ENCODE measurements around the gene INTS6L. TPM values are rescaled to one million over a fixed set of nuclear protein-coding genes. Genes with fewer than 3 reads are reported as not detected.

The INTS6L gene
- polyA plus RNA-seq, 3 donors: 2.7 to 29.0 (median 3.0) TPM

DNA sequence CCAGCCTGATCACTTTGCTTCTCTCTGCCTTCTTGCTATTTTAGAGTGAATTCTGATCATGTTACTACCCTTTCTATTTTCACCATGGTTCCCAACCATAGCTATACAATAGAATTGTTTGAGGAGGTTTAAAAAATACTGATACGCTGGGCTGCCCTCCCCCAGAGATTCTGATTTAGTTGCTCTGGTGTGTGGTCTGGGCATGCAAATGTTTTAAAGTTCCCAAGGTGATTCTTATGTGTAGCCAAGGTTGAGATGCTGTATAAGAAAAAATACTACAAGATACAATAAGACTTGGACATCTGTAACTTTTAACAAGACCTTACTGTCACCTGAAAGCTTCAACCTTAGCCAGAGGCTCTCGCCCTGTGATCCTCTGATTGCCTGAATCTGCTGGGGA, 22.2 kb upstream of the INTS6L start:
- Histone ChIP-seq H3K27me3 (ENCODE audit: control insufficient read depth in 2 of 2, insufficient read depth in 2 of 2, low read length in 2 of 2) (no peaks in the 10 kb centered on the region), H2AFZ (ENCODE audit: insufficient read depth, low read depth, low read length, poor library complexity, severe bottlenecking) (no peak overlapping the region), H3K36me3 (replicated peaks in 1 of 2; ENCODE audit: control insufficient read depth in 1 of 2, insufficient read depth in 2 of 2, low read length in 2 of 2) (no peaks in the 10 kb centered on the region), H3K27ac (ENCODE audit: low read depth in 1 of 2, low read length in 2 of 2) (no peak overlapping the region), H4K20me1 (ENCODE audit: insufficient read depth, low read length) (no peaks in the 10 kb centered on the region), H3K4me2 (replicated peaks; ENCODE audit: extremely low read depth, low read length, poor library complexity, severe bottlenecking) (no peak overlapping the region), H3K4me1 (ENCODE audit: control insufficient read depth in 1 of 2, insufficient read depth in 2 of 2, low read length in 2 of 2) (no peaks in the 10 kb centered on the region), H3K4me3 (replicated peaks in 1 of 3; ENCODE audit: low read depth in 2 of 3, low read length in 3 of 3) (no peak overlapping the region), H3K79me2 (ENCODE audit: insufficient read depth, low read length) (no peaks in the 10 kb centered on the region), H3K9ac (ENCODE audit: insufficient read depth, low read length, poor library complexity, severe bottlenecking) (no peak overlapping the region), H3K9me3 (replicated peaks in 1 of 2; ENCODE audit: control insufficient read depth in 1 of 2, insufficient read depth in 1 of 2, low read length in 2 of 2) (no peaks in the 10 kb centered on the region)
- Mint-ChIP-seq H3K4me3 (no peak overlapping the region), H3K4me1 (no peaks in the 10 kb centered on the region), H3K27me3 (ENCODE audit: low read depth in 3 of 3) (peaks cover 0 to 8% (median 2%) of the 10 kb centered on the region in 3 donors), H3K27ac (no peak overlapping the region), H3K36me3 (no peaks in the 10 kb centered on the region), H3K9me3 (peaks cover 0 to 2% (median 0%) of the 10 kb centered on the region in 7 donors)
- TF ChIP-seq CTCF (IDR thresholded peaks at IDR 0.05): no peak
- DNase-seq: no peak
- intact Hi-C loops (cut with micrococcal nuclease): no loop called here
- WGBS (ENCODE audit: insufficient coverage): no CpG with 5 or more reads among the region's 2 CpGs

- no peak overlapping the region for H3K4me2 ChIP-seq (replicated peaks; ENCODE audit: extremely low read depth, low read length, poor library complexity, severe bottlenecking)
These were observed 15.1 kb upstream of the INTS6L start for GRCh38 chrX:135505351-135505750.

More at GRCh38 chrX:135505351-135505750, 15.1 kb upstream of the INTS6L start:
- H3K9ac ChIP-seq (ENCODE audit: insufficient read depth, low read length, poor library complexity, severe bottlenecking): no peak overlapping the region
- H3K36me3 ChIP-seq (replicated peaks in 1 of 2; ENCODE audit: control insufficient read depth in 1 of 2, insufficient read depth in 2 of 2, low read length in 2 of 2): no peaks in the 10 kb centered on the region
- no peak for DNase-seq
- intact Hi-C loops (cut with micrococcal nuclease): no loop called here
- no peak overlapping the region for H2AFZ ChIP-seq (ENCODE audit: insufficient read depth, low read depth, low read length, poor library complexity, severe bottlenecking)
- H3K79me2 ChIP-seq (ENCODE audit: insufficient read depth, low read length): no peaks in the 10 kb centered on the region
- no peaks in the 10 kb centered on the region for H4K20me1 ChIP-seq (ENCODE audit: insufficient read depth, low read length)
- H3K9me3 ChIP-seq (replicated peaks in 1 of 2; ENCODE audit: control insufficient read depth in 1 of 2, insufficient read depth in 1 of 2, low read length in 2 of 2): no peaks in the 10 kb centered on the region
- no peak overlapping the region for H3K27ac ChIP-seq (ENCODE audit: low read depth in 1 of 2, low read length in 2 of 2)
- H3K27me3 ChIP-seq (ENCODE audit: control insufficient read depth in 2 of 2, insufficient read depth in 2 of 2, low read length in 2 of 2): no peaks in the 10 kb centered on the region
- no peaks in the 10 kb centered on the region for H3K4me1 Mint-ChIP-seq
- no peaks in the 10 kb centered on the region for H3K4me1 ChIP-seq (ENCODE audit: control insufficient read depth in 1 of 2, insufficient read depth in 2 of 2, low read length in 2 of 2)
- H3K27ac Mint-ChIP-seq: no peak overlapping the region
- H3K27me3 Mint-ChIP-seq (ENCODE audit: low read depth in 3 of 3): peaks cover 0 to 3% (median 0%) of the 10 kb centered on the region in 3 donors
- no peaks in the 10 kb centered on the region for H3K9me3 Mint-ChIP-seq
- H3K36me3 Mint-ChIP-seq: no peaks in the 10 kb centered on the region
- no peak overlapping the region for H3K4me3 ChIP-seq (replicated peaks in 1 of 3; ENCODE audit: low read depth in 2 of 3, low read length in 3 of 3)
- H3K4me3 Mint-ChIP-seq: no peak overlapping the region
- TF ChIP-seq CTCF (IDR thresholded peaks at IDR 0.05): no peak
